H1 (cell line): ENCODE measurements around the gene NOG. TPM values are rescaled to one million over a fixed set of nuclear protein-coding genes. Genes with fewer than 3 reads are reported as not detected.

Source experiments
- polyA plus RNA-seq, 7 experiments: library from polyadenylated mRNA; depleted of rRNA in 3 of 7; stranded (reverse) in 5 of 7; unstranded in 2 of 7; fragments of >200 nt in 5 of 7; fragments of 200-250 nt in 2 of 7; gene quantifications; 1 replicate in 5 of 7; 2 replicates in 1 of 7; 4 replicates in 1 of 7; pipeline versions ENCODE4 v1.2.1 to v1.2.3, GENCODE V29; 2011 to 2013; ENCODE audit warnings: missing spikeins in 2 of 7, mixed read lengths in 2 of 7
- small RNA-seq: library from polyadenylated mRNA; stranded (forward); fragments of <200 nt; extraction: miRNeasy Mini kit (QIAGEN cat#:217004); gene quantifications from one replicate; pipeline ENCODE3, GENCODE V24; 2013; ENCODE audit not compliant: insufficient read depth
- total RNA-seq: library from RNA; stranded (reverse); fragmentation: NEBNext Ultra II Directional; extraction: Animal tissue kit (Norgen Biotek cat#: 25700); gene quantifications from 2 replicates; pipeline ENCODE4 v1.2.1, GENCODE V29; 2021

NOG gene
- total and polyA plus RNA-seq, 2 of the 8 experiments (the other 6 are each of a cell fraction or from before 2014, with no cell fraction given) = 0.35 TPM

Small RNAs within 50 kb of the gene (small RNA-seq; reads per million reads assigned to genes)
- gene RPL39P33 = not detected

Other genes with a start within 250 kb of the NOG start
- 1.9 and 2.2 TPM in 2 replicates for gene C17orf67, start 240.2 kb downstream of the NOG start, total RNA-seq
- 0.52 and 0.67 TPM in 2 replicates for gene C17orf67, start 240.2 kb downstream of the NOG start, polyA plus RNA-seq (2011; rRNA removed)
- gene DGKE, start 240.5 kb downstream of the NOG start, total RNA-seq = 7.4 and 7.7 TPM in 2 replicates
- gene DGKE, start 240.5 kb downstream of the NOG start, polyA plus RNA-seq (2011; rRNA removed) = 1.7 and 3.1 TPM in 2 replicates